Stimulated activated CD8-positive, alpha-beta memory T cell treated with anti-CD3 and anti-CD28 coated beads, Interleukin-2, amount 100 ng/mL, for 48 hours (primary cell): ENCODE data around the gene HOXB4.

Experiments
- DNase-seq, 2 donors: peaks; one replicate each; pipeline ENCODE4 v3.0.0-alpha.2; 2020; ENCODE audit warnings: low read depth in 2 of 2

Gene HOXB4

GRCh38 chr17:48577946-48578615, at the start of gene HOXB4:
Gene HOXB4, minus strand, starts transcription at chr17:48578350. Its CDS starts 31 bp downstream, at chr17:48578319.
- peak; percentile 51 to 61 for DNase-seq

DNA sequence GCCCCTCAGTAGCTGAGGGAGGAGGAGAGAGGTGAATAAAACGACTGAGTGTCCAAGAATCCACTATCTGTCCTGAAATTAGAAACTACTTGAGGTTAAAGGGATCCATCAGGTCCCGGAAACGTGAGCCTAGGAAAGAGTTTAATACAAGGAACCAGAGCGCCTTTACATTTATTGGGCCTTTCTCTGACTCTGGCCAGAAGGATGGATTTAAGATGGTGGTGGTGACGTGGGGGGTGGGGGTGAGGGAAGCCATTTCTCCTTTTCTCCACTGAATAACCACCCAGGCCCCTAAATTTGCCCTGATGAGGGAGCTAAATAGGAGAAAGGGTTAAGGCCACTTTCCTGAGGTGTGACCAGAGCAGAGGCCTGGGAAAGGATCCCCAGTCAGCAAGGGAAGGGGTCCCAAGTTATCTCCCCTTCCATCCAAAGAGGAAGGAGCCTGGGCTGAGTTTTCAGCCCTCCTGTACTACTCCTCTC, 49.0 kb upstream of the HOXB4 start:
- DNase-seq = no peak

DNA sequence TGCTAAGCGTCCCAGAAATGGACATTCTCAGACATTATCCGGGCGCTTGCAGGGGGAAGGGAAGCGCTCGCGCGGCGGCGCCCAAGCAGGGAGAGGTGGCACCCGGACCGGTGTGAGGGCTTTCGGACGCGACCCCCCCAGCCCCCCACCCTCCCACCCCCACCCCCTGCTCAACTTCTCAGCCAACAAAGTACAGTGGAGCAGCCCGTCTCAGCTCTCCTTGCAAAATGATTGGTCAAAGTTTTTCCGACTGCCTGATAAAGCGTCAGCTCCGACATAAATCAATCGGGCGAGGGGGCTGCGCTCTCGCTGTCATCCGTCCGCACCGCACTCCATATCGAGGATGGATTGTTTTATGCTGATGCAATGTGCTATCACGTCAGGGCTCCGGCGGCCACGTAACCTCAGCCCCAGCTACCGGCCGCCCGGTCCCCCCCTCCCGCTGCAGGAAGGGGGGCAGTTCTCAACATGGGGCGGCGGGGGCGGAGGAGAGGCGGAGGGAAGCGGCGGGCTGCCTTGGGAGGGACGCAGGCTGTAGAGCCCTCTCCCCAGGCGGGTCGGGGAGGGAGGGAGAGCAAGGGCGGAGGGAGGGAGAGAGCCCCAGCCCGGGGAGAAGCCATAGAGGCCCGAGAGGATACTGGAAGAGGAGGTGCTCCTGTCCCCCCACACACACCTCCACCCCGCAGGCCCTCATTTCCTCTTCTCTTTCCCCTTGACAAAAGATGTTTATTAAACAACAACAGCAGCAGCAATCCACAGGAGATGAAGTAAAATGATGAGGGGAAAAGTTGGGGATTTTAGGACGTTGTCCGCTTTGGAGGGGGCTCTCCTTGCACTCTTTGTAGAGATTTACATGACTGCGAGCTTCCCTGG, 48.3 kb upstream of the HOXB4 start, which contains the start of gene HOXB9:
HOXB9 (minus strand) TSS at position 114 of the 873 bp plus-strand sequence; CDS start at position 25, 89 bp downstream.
- no peak for DNase-seq

DNA sequence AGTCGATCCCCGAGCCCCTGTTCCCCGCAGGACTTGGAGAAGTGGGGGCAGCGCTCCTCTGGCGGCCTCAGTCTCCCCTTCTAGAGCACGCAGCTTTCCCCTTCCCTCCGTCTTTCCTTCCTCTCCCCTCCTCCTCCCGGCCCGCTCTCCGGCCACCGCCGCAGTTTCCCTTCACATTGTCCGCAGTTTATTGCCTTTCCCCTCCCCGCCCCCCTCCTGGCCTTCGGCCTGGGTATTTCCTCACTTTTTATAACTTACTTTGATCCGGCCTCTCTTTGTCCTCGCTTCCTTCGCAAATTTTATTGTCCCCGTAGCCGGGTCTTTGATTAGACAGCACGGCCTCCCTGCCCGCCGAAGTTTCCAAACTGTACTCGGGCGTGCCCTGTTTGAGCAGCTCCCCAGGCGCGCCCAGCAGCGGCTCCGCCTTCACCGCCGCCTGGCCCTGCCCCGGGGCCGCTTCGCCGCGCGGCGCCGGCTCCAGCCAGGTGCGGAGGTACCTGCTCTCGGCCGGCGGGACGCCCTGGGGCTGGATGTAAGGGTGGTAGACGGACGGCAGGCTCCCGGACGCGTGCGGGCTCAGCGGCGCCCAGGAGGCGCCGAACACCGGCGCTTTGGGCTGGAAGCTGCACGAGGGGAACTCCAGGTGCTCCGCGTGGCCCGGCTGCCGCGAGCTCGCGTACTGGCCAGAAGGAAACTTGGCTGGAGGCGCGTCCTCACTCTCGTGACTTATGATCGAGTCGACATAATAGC, 47.5 kb upstream of the HOXB4 start:
- DNase-seq = no peak

DNA sequence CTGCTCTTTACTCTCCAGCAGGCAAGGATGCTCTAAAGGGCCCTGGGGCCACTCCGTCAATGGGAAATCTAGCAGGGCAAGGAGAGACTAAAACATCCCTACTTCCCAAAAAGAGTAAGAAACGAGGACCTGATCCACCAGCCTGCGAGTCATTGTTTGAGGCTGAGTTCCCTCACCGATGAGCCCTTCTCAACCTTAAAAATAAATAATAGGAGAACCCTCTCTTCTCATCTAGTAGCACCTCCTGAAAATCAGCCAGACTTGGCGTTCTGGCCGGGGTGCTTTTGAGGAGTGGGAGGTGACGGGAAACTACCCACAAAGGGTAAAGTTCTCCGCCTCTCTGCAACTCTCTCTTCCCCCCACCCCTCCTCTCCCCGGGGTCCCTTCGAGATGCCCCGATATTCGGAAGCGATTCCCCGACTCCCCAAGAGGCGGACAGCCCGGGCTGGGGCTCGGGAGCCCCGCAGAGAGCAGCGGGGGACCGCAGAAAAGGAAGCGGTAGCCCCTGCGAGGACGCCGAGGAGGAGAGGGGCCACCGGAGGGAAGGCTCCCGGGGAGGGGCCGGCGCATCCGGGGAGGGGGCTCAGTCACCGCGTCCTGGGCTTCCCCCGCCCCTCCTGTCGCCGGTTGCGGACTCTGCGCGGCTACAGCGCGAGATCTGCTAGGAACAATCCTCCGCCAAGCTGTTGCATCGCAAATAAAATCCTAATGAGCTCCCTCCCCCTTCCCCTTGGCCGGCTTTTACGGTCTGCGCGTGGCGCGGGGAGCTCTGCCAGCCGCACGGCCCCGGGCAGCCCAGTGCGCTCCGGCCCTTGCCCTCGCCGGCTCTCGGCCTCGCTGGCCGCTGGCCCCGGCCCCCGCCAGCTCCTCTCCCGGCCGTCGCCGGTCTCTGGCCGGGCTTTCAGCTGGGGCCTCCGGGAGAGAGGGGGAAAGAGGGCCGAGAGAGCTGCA, 46.7 kb upstream of the HOXB4 start:
- no peak for DNase-seq

DNA sequence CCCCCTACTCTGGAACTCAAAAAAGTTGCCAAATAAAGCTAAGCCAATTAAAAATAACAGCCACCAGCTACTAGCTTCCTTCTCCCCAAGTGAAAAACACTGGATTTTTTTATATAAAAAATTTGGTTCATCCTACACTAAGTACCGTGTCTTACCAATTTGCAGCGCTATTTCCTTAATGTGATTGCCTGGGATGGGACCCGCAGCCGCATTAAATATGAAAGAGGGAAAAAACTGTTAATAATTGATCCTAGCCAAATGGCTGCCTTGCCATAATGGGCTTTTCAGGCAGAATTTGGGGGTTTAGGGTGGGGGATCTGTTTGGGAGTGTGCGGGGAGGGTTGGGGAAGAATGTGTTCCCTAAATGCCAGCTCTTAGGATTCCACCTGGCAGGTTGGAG, 46.0 kb upstream of the HOXB4 start:
- DNase-seq = no peak

- no peak for DNase-seq
These were observed 45.4 kb upstream of the HOXB4 start for GRCh38 chr17:48623583-48623982.

- DNase-seq = no peak
These were observed 44.7 kb upstream of the HOXB4 start for GRCh38 chr17:48622857-48623256.

- DNase-seq = no peak
These were observed 43.6 kb upstream of the HOXB4 start for GRCh38 chr17:48621410-48622392.

DNA sequence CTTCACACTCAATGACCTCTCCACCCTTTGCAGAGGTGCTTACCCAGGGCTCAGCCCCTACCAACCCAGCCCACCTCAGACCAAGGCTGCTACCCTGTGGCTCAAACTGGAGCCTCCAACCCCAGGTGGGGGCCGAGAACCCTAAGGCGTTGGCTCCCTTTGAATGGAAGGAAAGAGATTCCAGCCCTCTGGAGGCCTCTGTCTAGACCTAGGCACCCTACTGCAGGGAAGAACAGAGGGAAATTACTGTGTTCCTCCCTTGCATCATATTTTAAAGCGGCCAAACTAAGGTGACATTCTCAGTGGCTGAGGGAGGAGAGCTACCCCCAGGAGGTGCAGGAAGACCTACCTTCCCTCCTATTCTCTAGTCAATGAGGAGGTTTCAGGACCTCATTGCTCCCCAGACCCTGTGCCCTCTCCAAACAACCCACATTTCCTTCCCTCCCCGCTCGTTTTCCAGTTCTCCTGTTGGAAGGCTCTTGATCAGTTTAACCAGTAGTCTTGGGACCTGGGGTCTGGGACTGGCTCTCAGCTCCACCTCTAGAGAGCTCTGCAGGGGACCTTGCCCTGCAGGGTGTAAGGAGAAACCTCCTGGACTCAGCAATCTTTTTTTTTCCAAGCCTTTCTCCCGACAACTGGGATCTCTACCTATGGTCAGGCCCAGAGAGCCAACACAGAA, 42.5 kb upstream of the HOXB4 start:
- no peak for DNase-seq

DNA sequence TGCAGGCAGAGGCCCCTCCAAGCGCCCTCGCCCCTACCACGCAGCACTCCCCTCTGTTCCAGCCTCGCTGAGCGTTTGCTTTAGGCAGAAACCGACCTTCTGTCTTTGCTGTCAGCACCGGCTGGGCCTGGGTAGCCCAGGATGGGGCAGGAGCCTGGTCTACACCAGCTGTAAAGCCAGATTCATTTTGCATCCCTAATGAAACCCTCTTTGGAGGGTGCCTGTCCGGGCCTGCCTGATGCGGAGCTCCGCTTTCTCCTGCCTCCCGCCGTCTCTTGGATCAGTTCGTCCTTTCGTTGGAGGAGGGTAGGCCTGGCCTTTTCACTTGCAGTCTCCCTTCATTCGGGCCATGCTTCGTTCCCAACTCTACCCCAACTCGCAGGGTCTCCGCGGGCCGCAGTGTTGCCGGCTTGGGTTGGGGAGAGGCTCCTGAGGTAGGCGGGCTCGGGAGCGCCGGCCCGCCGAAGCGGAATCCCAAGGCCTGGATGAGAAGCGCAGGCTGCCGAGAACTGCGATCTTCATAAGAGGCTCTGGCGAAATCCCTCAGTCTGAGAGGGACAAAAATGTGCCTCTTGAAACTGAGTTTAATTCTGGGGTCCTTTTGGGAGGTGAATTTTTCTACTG, 41.8 kb upstream of the HOXB4 start:
- no peak for DNase-seq

- peak; percentile 68 to 75 for DNase-seq
These were observed 40.2 kb upstream of the HOXB4 start for GRCh38 chr17:48618256-48618896.

DNA sequence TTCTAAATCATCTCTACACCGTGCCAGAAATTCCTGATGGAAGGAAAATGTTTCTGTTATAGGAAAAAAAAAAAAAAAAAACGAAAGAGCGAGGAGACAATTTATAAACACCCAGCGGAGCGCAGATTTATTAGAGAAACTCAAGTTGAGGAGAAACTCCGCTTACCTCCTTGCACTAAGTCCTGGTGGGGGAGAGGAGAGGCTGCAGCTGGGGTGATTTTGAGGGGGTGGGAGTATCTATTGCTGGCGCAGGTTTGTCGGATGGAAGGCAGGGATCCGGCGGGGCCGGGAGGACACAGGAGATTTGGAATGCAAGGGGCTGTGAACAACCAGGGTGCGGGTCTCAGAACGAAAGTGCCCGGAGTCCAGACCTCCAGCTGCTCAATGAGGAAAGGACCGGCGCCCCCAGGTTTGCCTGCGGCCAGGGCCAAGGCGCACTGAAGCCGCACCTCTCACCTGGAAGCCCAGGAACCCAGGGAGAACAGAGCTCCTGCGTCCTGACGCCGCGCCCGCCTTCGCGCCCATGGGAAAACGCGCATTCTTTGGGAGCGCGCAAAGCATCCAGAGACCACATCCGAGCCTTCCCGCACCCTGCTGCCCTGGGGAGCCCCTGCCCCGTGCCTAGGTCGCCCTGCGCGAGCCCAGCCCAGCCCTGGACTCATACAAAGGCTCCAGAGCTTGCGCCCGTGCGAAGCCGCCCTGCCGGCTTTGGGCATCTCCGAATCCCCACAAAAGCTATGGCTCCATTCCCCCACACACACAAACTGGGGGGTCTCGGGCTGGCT, 39.5 kb upstream of the HOXB4 start:
- no peak for DNase-seq

DNA sequence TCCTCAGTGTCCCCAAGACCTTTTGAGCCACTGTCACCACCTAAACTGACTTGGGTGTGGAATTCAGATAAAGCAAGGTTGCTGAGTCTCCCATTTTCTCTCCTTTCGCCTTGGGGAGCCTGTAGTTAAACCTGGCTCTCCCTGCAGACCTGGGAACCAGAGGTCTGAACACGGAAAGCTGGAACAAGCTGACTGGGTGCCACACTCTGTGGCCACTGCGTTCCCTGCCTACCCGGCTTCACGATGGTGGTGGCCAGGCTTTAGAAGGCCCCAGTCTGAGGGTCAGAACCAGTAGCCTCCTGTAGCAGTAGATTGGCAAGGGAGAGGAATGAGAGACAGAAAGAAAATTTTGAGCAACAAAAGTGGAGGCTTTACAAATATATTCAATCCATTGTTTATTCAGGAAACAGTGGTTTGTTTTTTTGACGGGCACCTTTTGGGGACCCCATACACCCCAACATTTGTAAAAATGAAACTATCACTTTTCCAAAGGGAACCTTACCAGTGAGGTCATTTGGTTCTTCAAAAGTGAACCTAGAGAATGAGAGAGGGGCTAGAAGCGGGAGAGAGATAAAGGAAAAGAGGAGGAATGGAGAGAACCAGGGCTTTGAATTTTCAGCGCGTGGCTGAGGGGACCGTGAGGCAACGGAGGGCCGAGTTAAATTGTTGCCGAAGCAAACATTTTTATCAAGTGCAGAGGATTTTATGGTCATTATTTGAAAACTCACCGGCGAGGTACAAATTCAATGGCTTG, 38.7 kb upstream of the HOXB4 start:
- DNase-seq = no peak

DNA sequence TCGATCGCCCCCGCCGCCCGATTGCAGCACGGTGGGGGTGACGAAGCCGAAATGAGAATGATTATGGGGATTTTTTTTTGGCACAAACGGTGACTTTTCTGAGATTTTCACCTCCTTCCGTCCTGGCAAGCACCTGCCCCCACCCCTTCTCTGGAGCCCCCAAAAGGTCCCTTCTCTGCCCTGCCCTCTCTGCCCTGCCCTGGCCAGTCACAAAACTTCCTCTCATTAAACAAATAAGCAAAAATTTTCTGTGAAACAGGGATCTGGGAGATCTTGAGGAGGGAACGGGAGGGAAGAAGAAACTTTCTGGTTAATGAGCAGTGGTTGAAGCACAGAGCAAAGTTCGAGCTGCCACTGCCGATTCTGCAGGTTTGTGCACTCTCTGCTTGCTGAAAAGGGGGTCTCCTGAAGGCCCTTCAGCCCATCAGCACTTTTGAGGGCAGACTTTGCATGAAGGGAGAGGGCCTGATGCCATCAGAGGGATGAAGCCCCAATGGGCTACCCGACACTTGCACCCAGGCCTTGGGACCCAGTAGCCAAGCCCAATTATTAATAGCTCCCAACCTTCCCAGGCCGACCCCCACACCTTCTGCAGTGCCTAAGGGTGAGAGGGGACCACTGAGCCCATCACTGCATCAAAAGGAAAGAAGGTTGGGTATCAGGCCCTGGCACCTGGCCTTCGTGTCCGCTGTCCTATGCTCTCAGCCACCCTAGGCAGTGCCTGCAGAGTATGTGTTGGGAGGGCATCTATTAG, 38.0 kb upstream of the HOXB4 start:
- DNase-seq = no peak
